ENCODE data around the gene CDC5L.

CDC5L gene

GRCh38 chr6:44456070-44456965 lies 68.8 kb downstream of the CDC5L start:
- DNase-seq: peak; percentile 23

GRCh38 chr6:44456966-44457292 lies 69.4 kb downstream of the CDC5L start:
- no peak for DNase-seq

- no peak for DNase-seq
These were observed 70.1 kb downstream of the CDC5L start for GRCh38 chr6:44457596-44457995.

- DNase-seq: no peak
These were observed 71.0 kb downstream of the CDC5L start for GRCh38 chr6:44458551-44458950.

GRCh38 chr6:44462335-44462734 lies 74.8 kb downstream of the CDC5L start:
- DNase-seq: no peak

- no peak for DNase-seq
These were observed 75.6 kb downstream of the CDC5L start for GRCh38 chr6:44462797-44463727.

GRCh38 chr6:44463728-44464450 lies 76.4 kb downstream of the CDC5L start:
- DNase-seq: no peak

GRCh38 chr6:44464527-44465310 lies 77.2 kb downstream of the CDC5L start:
- no peak for DNase-seq

GRCh38 chr6:44466955-44467354 lies 79.4 kb downstream of the CDC5L start:
- DNase-seq: no peak

- DNase-seq: no peak
These were observed 81.3 kb downstream of the CDC5L start for GRCh38 chr6:44468835-44469234.

- DNase-seq: peak; percentile 96
These were observed 82.6 kb downstream of the CDC5L start for GRCh38 chr6:44470115-44470464.

GRCh38 chr6:44470746-44471145 lies 83.2 kb downstream of the CDC5L start:
- DNase-seq: no peak

- no peak for DNase-seq
These were observed 83.9 kb downstream of the CDC5L start for GRCh38 chr6:44471271-44471981.

GRCh38 chr6:44472250-44472945 lies 84.9 kb downstream of the CDC5L start:
- no peak for DNase-seq

GRCh38 chr6:44473393-44474189 lies 86.1 kb downstream of the CDC5L start:
- no peak for DNase-seq

GRCh38 chr6:44474190-44474631 lies 86.7 kb downstream of the CDC5L start:
- no peak for DNase-seq

GRCh38 chr6:44474643-44475042 lies 87.1 kb downstream of the CDC5L start:
- no peak for DNase-seq

GRCh38 chr6:44475417-44475778 lies 87.9 kb downstream of the CDC5L start:
- no peak for DNase-seq

- peak; percentile 73 for DNase-seq
These were observed 88.4 kb downstream of the CDC5L start for GRCh38 chr6:44475779-44476434.

GRCh38 chr6:44476849-44477248 lies 89.3 kb downstream of the CDC5L start:
- no peak for DNase-seq

All from COR-L47 (cell line).